ENCODE measurements around the gene KCNA2. TPM values are rescaled to one million over a fixed set of nuclear protein-coding genes. Genes with fewer than 3 reads are reported as not detected.

The KCNA2 gene
- total RNA-seq, 1 experiment from 2014 or later: not detected

DNA sequence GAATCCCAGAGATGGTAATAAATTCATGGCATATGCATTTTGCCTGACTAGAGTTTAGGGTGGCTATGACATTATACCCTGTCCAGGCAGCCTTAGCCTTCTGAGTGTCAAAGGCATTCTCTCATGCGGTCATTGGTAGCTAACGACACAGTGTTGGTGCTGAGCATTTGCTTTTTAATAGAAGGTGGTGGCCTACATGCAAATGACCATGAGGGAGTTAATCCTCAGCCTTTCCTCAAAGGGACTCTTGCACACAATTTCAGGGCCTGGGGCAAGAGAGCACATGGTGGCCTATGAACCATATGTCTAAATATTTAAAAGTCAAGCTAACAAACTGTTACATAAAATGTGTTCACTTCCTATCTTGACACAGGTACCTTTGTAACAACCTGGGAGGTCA, 56.3 kb downstream of the KCNA2 start:
- Mint-ChIP-seq H3K4me1 (ENCODE audit: insufficient read depth, unreplicated experiment) (no peaks in the 10 kb centered on the region), H3K27me3 (ENCODE audit: insufficient read depth, unreplicated experiment) (peaks cover 56% of the 10 kb centered on the region), H3K36me3 (ENCODE audit: insufficient read depth, unreplicated experiment) (no peaks in the 10 kb centered on the region), H3K27ac (ENCODE audit: low read depth, unreplicated experiment) (no peak overlapping the region), H3K9me3 (ENCODE audit: unreplicated experiment) (no peaks in the 10 kb centered on the region), H3K4me3 (ENCODE audit: unreplicated experiment) (no peak overlapping the region)
- no TSS peak for BruUV-seq (replicated peaks)
- DNase-seq (ENCODE audit: unreplicated experiment): no peak
- TF ChIP-seq, protein P1, sequence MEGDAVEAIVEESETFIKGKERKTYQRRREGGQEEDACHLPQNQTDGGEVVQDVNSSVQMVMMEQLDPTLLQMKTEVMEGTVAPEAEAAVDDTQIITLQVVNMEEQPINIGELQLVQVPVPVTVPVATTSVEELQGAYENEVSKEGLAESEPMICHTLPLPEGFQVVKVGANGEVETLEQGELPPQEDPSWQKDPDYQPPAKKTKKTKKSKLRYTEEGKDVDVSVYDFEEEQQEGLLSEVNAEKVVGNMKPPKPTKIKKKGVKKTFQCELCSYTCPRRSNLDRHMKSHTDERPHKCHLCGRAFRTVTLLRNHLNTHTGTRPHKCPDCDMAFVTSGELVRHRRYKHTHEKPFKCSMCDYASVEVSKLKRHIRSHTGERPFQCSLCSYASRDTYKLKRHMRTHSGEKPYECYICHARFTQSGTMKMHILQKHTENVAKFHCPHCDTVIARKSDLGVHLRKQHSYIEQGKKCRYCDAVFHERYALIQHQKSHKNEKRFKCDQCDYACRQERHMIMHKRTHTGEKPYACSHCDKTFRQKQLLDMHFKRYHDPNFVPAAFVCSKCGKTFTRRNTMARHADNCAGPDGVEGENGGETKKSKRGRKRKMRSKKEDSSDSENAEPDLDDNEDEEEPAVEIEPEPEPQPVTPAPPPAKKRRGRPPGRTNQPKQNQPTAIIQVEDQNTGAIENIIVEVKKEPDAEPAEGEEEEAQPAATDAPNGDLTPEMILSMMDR (IDR thresholded peaks at IDR 0.05; ENCODE audit: unreplicated experiment): no peak
- ChIA-PET POLR2A (no interaction called here), CTCF (interaction anchor here (1.0 kb wide), 1 partner anchor 9 kb away, joined by 5 read pairs; no protein-coding TSS in a partner anchor)
- intact Hi-C loops (cut with micrococcal nuclease): no loop called here

- POLR2A ChIA-PET: interaction anchor here (0.7 kb wide), 1 partner anchor 47 kb away, joined by 3 read pairs; no protein-coding TSS in a partner anchor
- H3K9me3 Mint-ChIP-seq (ENCODE audit: unreplicated experiment): no peaks in the 10 kb centered on the region
- TF ChIP-seq, protein P1 (IDR thresholded peaks at IDR 0.05; ENCODE audit: unreplicated experiment): peak; percentile 49
- BruUV-seq (replicated peaks): no TSS peak
- intact Hi-C loops (cut with micrococcal nuclease): no loop called here
- no peaks in the 10 kb centered on the region for H3K36me3 Mint-ChIP-seq (ENCODE audit: insufficient read depth, unreplicated experiment)
- H3K27ac Mint-ChIP-seq (ENCODE audit: low read depth, unreplicated experiment): no peak overlapping the region
- no peak overlapping the region for H3K4me3 Mint-ChIP-seq (ENCODE audit: unreplicated experiment)
- H3K4me1 Mint-ChIP-seq (ENCODE audit: insufficient read depth, unreplicated experiment): no peaks in the 10 kb centered on the region
- DNase-seq (ENCODE audit: unreplicated experiment): peak; percentile 16
- H3K27me3 Mint-ChIP-seq (ENCODE audit: insufficient read depth, unreplicated experiment): peaks cover 60% of the 10 kb centered on the region
- CTCF ChIA-PET: interaction anchor here (0.6 to 1.2 kb wide), 7 partner anchors 8 to 247 kb away, joined by 3 to 5 read pairs (median 3); no protein-coding TSS in a partner anchor
Measured at GRCh38 chr1:110548381-110548780, 57.8 kb downstream of the KCNA2 start.

DNA sequence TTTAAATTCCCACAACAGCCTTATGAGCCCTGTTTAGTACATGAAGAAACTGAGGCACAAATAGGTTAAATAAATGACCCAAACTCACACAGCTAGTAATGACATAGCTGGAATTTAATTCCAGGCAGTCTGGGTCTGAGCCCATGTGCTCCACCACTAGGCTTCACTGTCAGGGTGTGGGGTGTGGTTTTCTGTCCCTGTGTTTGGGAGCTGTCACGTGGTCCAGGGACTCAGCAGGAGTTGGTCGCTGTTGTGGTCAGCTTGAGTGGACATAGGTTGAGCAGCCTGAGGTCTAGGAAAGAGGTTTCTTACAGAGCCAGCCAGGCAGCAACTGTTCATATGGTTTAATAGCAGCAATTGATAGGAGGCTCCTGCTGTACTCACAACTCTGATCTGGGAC, 59.1 kb downstream of the KCNA2 start:
- Mint-ChIP-seq H3K9me3 (ENCODE audit: unreplicated experiment) (no peaks in the 10 kb centered on the region), H3K27me3 (ENCODE audit: insufficient read depth, unreplicated experiment) (peaks cover 46% of the 10 kb centered on the region), H3K4me3 (ENCODE audit: unreplicated experiment) (no peak overlapping the region), H3K27ac (ENCODE audit: low read depth, unreplicated experiment) (no peak overlapping the region), H3K36me3 (ENCODE audit: insufficient read depth, unreplicated experiment) (no peaks in the 10 kb centered on the region), H3K4me1 (ENCODE audit: insufficient read depth, unreplicated experiment) (no peaks in the 10 kb centered on the region)
- intact Hi-C loops (cut with micrococcal nuclease): no loop called here
- no peak for DNase-seq (ENCODE audit: unreplicated experiment)
- no TSS peak for BruUV-seq (replicated peaks)
- TF ChIP-seq, protein P1 (IDR thresholded peaks at IDR 0.05; ENCODE audit: unreplicated experiment): no peak
- POLR2A ChIA-PET: no interaction called here
- CTCF ChIA-PET: interaction anchor here (0.7 to 1.1 kb wide), 2 partner anchors 340 to 466 kb away, joined by 3 to 4 read pairs; no protein-coding TSS in a partner anchor

GRCh38 chr1:110545492-110545891, 60.7 kb downstream of the KCNA2 start:
- H3K27me3 Mint-ChIP-seq (ENCODE audit: insufficient read depth, unreplicated experiment): peaks cover 39% of the 10 kb centered on the region
- POLR2A ChIA-PET: no interaction called here
- DNase-seq (ENCODE audit: unreplicated experiment): no peak

More at GRCh38 chr1:110545492-110545891, 60.7 kb downstream of the KCNA2 start:
- no peaks in the 10 kb centered on the region for H3K4me1 Mint-ChIP-seq (ENCODE audit: insufficient read depth, unreplicated experiment)
- H3K36me3 Mint-ChIP-seq (ENCODE audit: insufficient read depth, unreplicated experiment): no peaks in the 10 kb centered on the region
- no TSS peak for BruUV-seq (replicated peaks)
- no peak overlapping the region for H3K4me3 Mint-ChIP-seq (ENCODE audit: unreplicated experiment)
- no peak overlapping the region for H3K27ac Mint-ChIP-seq (ENCODE audit: low read depth, unreplicated experiment)
- CTCF ChIA-PET: interaction anchor here (0.6 to 1.6 kb wide), 3 partner anchors 11 to 51 kb away, joined by 3 to 4 read pairs (median 3); no protein-coding TSS in a partner anchor
- no peaks in the 10 kb centered on the region for H3K9me3 Mint-ChIP-seq (ENCODE audit: unreplicated experiment)
- intact Hi-C loops (cut with micrococcal nuclease): no loop called here
- TF ChIP-seq, protein P1 (IDR thresholded peaks at IDR 0.05; ENCODE audit: unreplicated experiment): no peak
